ENCODE data around the gene OSBPL7. TPM values are rescaled to one million over a fixed set of nuclear protein-coding genes. Genes with fewer than 3 reads are reported as not detected.

The OSBPL7 gene
- total and polyA plus RNA-seq, 8 donors, result 7.9 to 330 (median 43.9) TPM

DNA sequence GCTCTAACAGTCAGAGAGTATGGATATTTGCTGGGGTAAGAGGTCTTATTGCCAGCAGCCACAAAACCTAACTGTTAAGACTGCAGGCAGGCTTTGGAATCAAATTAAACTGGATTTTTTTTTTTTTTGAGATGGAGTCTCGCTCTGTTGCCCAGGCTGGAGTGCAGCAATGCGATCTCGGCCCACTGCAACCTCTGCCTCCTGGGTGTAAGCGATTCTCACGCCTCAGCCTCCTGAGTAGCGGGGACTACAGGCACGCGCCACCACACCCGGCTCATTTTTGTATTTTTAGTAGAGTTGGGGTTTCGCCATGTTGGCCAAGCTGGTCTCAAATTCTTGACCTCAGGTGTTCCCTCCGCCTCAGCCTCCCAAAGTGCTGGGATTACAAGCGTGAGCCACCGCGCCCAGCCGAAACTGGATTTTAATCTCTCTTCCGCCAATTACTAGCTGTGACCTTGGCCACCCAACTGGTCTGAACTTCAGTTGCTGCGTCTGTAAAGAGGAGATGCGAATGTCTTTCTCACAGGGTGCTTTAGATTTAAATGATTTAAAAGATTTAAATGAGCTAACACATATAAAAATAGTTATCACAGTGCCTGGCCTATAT is 8.9 kb upstream of the OSBPL7 start:
- intact Hi-C loops (cut with DNase I; ENCODE audit: low total_unique reads), result no loop called here
- WGBS, 5 donors, result 59 to 71% (median 62%) methylated on average over 18 of the region's 18 CpGs
- H3K36me3 ChIP-seq, result peaks cover 26 to 39% (median 37%) of the 10 kb centered on the region in 4 donors
- H3K27me3 ChIP-seq, result no peaks in the 10 kb centered on the region
- H3K4me3 ChIP-seq, result peak overlapping the region; percentile 79 to 92 (median 82)
- no peaks in the 10 kb centered on the region for H3K9me3 ChIP-seq
- H3K27ac ChIP-seq, result peak overlapping the region; percentile 54 to 90 (median 87)
- H3K4me1 ChIP-seq, result peaks cover 24 to 32% (median 28%) of the 10 kb centered on the region in 4 donors
- no peak for DNase-seq
- TF ChIP-seq POLR2AphosphoS5 (IDR thresholded peaks at IDR 0.05), result no peak
- TF ChIP-seq, protein P1, sequence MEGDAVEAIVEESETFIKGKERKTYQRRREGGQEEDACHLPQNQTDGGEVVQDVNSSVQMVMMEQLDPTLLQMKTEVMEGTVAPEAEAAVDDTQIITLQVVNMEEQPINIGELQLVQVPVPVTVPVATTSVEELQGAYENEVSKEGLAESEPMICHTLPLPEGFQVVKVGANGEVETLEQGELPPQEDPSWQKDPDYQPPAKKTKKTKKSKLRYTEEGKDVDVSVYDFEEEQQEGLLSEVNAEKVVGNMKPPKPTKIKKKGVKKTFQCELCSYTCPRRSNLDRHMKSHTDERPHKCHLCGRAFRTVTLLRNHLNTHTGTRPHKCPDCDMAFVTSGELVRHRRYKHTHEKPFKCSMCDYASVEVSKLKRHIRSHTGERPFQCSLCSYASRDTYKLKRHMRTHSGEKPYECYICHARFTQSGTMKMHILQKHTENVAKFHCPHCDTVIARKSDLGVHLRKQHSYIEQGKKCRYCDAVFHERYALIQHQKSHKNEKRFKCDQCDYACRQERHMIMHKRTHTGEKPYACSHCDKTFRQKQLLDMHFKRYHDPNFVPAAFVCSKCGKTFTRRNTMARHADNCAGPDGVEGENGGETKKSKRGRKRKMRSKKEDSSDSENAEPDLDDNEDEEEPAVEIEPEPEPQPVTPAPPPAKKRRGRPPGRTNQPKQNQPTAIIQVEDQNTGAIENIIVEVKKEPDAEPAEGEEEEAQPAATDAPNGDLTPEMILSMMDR (IDR thresholded peaks at IDR 0.05), result no peak
- TF ChIP-seq POLR2A (IDR thresholded peaks at IDR 0.05), result no peak
- no peak for TF ChIP-seq EP300 (IDR thresholded peaks at IDR 0.05)

DNA sequence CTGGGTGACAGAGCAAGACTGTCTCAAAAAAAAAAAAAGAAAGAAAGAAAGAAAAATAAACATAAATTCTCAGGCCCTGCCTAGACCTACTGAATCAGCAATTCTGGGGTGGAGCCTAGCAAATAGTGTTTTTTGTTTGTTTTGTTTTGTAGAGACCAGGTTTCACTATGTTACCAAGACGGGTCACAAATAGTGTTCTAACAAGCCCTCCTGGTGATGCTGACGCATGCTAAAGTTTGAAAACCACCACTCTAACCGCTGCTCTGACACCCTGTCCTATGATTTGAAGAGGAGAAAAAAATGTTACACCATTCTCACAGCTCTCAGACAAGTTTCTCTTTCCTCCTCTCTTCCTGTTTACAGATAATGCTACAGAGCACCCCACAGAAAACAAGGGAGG is 8.3 kb upstream of the OSBPL7 start:
- TF ChIP-seq EP300 (IDR thresholded peaks at IDR 0.05) (no peak), POLR2AphosphoS5 (IDR thresholded peaks at IDR 0.05) (peak in 1 of 3 donors; percentile 10), POLR2A (IDR thresholded peaks at IDR 0.05) (no peak)
- TF ChIP-seq, protein P1 (IDR thresholded peaks at IDR 0.05), result no peak
- H3K36me3 ChIP-seq, result peaks cover 32 to 43% (median 41%) of the 10 kb centered on the region in 4 donors
- DNase-seq, result peak in 1 of 2 donors; percentile 46
- H3K4me3 ChIP-seq, result peak overlapping the region in 2 of 4 donors; percentile 79 to 83
- WGBS, 5 donors, result 50 to 74% (median 60%) methylated on average over 3 of the region's 3 CpGs
- peaks cover 24 to 32% (median 28%) of the 10 kb centered on the region in 4 donors for H3K4me1 ChIP-seq
- intact Hi-C loops (cut with DNase I; ENCODE audit: low total_unique reads), result no loop called here
- H3K27me3 ChIP-seq, result no peaks in the 10 kb centered on the region
- peak overlapping the region; percentile 54 to 90 (median 87) for H3K27ac ChIP-seq
- H3K9me3 ChIP-seq, result no peaks in the 10 kb centered on the region

DNA sequence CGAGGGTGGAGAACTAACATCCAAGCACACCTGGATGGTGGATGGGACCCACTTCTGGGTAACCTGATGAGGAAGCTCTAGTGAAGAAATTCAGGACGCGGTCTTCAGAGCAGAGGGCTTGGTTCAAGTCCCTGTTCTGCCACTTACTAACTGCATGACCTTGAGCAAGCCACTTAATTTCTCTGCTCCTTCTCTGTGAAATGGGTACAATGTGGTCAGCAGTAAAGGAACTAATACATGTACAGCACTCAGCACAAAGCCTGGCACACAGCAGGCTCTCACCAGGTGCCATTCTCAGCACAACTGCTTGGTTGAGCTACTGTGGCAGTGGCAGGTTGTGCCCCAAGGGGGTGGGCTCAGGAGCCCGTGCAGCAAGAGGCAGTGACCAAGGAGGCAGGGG is 1.9 kb upstream of the OSBPL7 start:
- H3K4me1 ChIP-seq, result peaks cover 16 to 37% (median 33%) of the 10 kb centered on the region in 4 donors
- TF ChIP-seq POLR2A (IDR thresholded peaks at IDR 0.05), result no peak
- no peak for TF ChIP-seq POLR2AphosphoS5 (IDR thresholded peaks at IDR 0.05)
- TF ChIP-seq, protein P1 (IDR thresholded peaks at IDR 0.05), result no peak
- TF ChIP-seq EP300 (IDR thresholded peaks at IDR 0.05), result no peak
- WGBS, 5 donors, result 85 to 94% (median 91%) methylated on average over 4 of the region's 4 CpGs
- DNase-seq, result no peak
- H3K27ac ChIP-seq, result no peak overlapping the region
- peaks cover 52 to 70% (median 68%) of the 10 kb centered on the region in 4 donors for H3K36me3 ChIP-seq
- H3K4me3 ChIP-seq, result no peak overlapping the region
- intact Hi-C loops (cut with DNase I; ENCODE audit: low total_unique reads), result no loop called here
- H3K27me3 ChIP-seq, result no peaks in the 10 kb centered on the region
- H3K9me3 ChIP-seq, result no peaks in the 10 kb centered on the region

DNA sequence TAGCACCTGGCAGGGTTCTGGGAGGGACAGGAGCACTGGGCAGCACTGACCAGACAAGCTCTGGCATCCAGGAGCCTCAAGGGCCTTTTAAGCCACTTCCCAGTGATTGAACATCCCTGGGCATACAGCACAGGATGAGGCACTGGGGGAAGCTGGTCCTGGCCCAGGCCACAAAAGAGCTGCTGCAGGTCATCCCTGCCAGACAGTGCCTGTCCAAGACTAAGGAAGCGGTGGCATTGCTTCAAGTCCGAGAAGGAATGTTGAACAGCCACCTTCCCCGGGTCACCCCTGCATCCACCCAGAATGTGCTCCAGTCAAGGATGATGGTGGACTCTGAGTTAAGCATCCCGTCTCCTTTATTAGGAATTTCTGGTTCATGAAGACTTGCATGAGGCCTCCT is 1.2 kb upstream of the OSBPL7 start:
- no peak for DNase-seq

More for the DNA sequence above, 1.2 kb upstream of the OSBPL7 start:
- TF ChIP-seq, protein P1 (IDR thresholded peaks at IDR 0.05), result no peak
- TF ChIP-seq POLR2AphosphoS5 (IDR thresholded peaks at IDR 0.05) (no peak), EP300 (IDR thresholded peaks at IDR 0.05) (no peak), POLR2A (IDR thresholded peaks at IDR 0.05) (no peak)
- Histone ChIP-seq H3K9me3 (no peaks in the 10 kb centered on the region), H3K4me1 (peaks cover 16 to 37% (median 33%) of the 10 kb centered on the region in 4 donors), H3K4me3 (no peak overlapping the region), H3K27me3 (no peaks in the 10 kb centered on the region), H3K27ac (no peak overlapping the region), H3K36me3 (peaks cover 54 to 70% (median 68%) of the 10 kb centered on the region in 4 donors)
- intact Hi-C loops (cut with DNase I; ENCODE audit: low total_unique reads), result no loop called here
- 85 to 91% (median 90%) methylated on average over 2 to 4 of the region's 4 CpGs for WGBS, 5 donors
